ENCODE measurements around the gene WSCD2. TPM values are rescaled to one million over a fixed set of nuclear protein-coding genes. Genes with fewer than 3 reads are reported as not detected.

The WSCD2 gene
- total and polyA plus RNA-seq, 2 donors (not counting 3 experiments of a cell fraction or from before 2014, with no cell fraction given): not detected

DNA sequence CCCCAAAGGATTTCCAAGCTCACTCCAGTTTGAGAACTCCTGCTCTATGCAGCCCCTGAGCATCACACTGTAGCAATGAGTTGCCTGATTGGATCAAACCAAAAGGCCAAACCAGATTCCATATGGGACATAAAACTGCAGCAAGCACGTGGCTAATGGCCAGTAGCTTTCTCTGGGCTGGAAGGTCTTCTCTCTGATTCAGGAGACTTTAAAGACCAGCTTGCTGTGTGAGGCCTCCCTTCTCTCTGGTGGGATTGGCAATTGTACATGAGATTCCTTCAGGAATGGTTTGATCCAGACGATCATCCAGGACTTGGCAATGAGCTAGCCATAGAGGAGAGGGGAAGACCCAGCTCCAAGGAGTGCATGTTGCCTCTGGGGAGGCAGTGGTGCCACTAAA, 50.2 kb downstream of the WSCD2 start:
- H3K36me3 ChIP-seq (ENCODE audit: control insufficient read depth in 2 of 2, extremely low read depth in 1 of 2, insufficient read depth in 2 of 2, low read length in 2 of 2): no peaks in the 10 kb centered on the region
- H3K9me3 ChIP-seq (replicated peaks; ENCODE audit: control insufficient read depth, insufficient read depth, low read length): no peaks in the 10 kb centered on the region
- no TSS peak for BruUV-seq (replicated peaks)
- TF ChIP-seq JUN (IDR thresholded peaks at IDR 0.05; ENCODE audit: borderline replicate concordance, insufficient read depth, insufficient read length, low read depth) (no peak), FOS (IDR thresholded peaks at IDR 0.05; ENCODE audit: borderline replicate concordance, insufficient read depth, low read length) (no peak), MYC (IDR thresholded peaks at IDR 0.05; ENCODE audit: low read depth, low read length) (no peak), POLR2A (IDR thresholded peaks at IDR 0.05; ENCODE audit: low read depth, low read length) (no peak)
- no peaks in the 10 kb centered on the region for H3K4me1 ChIP-seq (ENCODE audit: control insufficient read depth, extremely low read depth, insufficient read depth, low read length)
- ChIA-PET CTCF (no interaction called here), POLR2A (no interaction called here)
- H4K20me1 ChIP-seq (replicated peaks; ENCODE audit: control insufficient read depth, extremely low read depth, insufficient read depth, low read length): no peaks in the 10 kb centered on the region
- FAIRE-seq: no peak
- no peak overlapping the region for H3K4me2 ChIP-seq (ENCODE audit: insufficient read depth, low read length)
- H3K79me2 ChIP-seq (ENCODE audit: control insufficient read depth, insufficient read depth, low read length): no peaks in the 10 kb centered on the region
- dilution Hi-C loops (cut with MboI; ENCODE audit: extremely low pct_ligation_motif_present, low sequenced_read_pairs): no loop called here
- no peak overlapping the region for H3K27ac ChIP-seq (ENCODE audit: insufficient read depth, low read depth, low read length)
- no peak overlapping the region for H3K4me3 ChIP-seq (replicated peaks in 1 of 3; ENCODE audit: insufficient read depth in 1 of 3, low read depth in 1 of 3, low read length in 3 of 3)
- no peaks in the 10 kb centered on the region for H3K27me3 ChIP-seq (ENCODE audit: control insufficient read depth in 2 of 2, insufficient read depth in 2 of 2, low read length in 2 of 2)
- no peak for DNase-seq (ENCODE audit: low read depth, low spot score)
- H3K9ac ChIP-seq (replicated peaks; ENCODE audit: extremely low read depth, insufficient read depth, low read length): no peak overlapping the region
- intact Hi-C loops (cut with micrococcal nuclease): no loop called here
- no peaks in the 10 kb centered on the region for H3K9me1 ChIP-seq (replicated peaks; ENCODE audit: control insufficient read depth, extremely low read depth, insufficient read depth, low read length)
- H2AFZ ChIP-seq (ENCODE audit: low read depth, low read length): no peak overlapping the region

DNA sequence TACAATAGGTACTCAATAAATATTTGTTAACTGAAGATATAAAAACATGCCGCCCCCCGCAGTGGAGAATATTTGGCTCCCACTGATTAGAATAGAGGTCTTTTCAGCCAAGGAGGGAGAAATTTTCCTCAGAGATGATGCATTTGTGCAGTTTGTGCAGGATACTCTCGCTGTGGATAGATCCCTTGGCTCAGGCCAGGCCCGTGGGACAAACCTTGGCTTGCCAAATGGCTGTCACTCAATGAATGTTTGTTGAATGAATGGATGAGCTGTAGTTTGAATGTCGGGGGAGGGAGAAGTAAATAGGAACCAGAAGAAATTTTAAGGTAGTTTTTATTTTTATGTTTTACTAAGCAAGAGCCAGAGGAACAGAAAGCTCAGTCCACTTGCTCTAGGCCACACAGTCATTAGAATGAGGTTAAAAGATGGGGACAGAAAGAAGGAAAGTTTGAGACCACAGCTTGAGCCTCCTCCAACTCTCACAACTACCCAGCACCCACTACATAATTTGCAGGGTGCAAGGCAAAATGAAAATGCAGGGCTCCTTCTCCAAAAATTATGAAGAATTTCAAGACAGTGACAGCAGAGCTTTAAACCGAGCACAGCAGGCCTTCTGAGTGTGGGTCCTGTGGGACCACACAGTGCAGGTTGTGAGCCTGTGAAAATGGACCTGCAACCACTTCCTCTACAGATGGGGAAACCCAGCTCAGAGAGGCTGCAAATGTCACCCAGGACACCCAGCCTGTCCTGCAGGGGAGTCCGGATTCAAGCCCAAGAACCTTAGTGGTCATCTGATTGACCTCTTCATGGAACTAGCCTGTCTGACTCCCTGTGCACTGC, 51.4 kb downstream of the WSCD2 start:
- ChIA-PET CTCF (interaction anchor here (1.0 kb wide), 1 partner anchor 14 kb away, joined by 3 read pairs; no protein-coding TSS in a partner anchor), POLR2A (no interaction called here)
- H3K9me3 ChIP-seq (replicated peaks; ENCODE audit: control insufficient read depth, insufficient read depth, low read length): no peaks in the 10 kb centered on the region
- H3K36me3 ChIP-seq (ENCODE audit: control insufficient read depth in 2 of 2, extremely low read depth in 1 of 2, insufficient read depth in 2 of 2, low read length in 2 of 2): no peaks in the 10 kb centered on the region
- intact Hi-C loops (cut with micrococcal nuclease) (no loop called here), dilution Hi-C loops (cut with MboI; ENCODE audit: extremely low pct_ligation_motif_present, low sequenced_read_pairs) (no loop called here)
- no peaks in the 10 kb centered on the region for H3K9me1 ChIP-seq (replicated peaks; ENCODE audit: control insufficient read depth, extremely low read depth, insufficient read depth, low read length)
- no peaks in the 10 kb centered on the region for H4K20me1 ChIP-seq (replicated peaks; ENCODE audit: control insufficient read depth, extremely low read depth, insufficient read depth, low read length)
- FAIRE-seq: no peak
- no peaks in the 10 kb centered on the region for H3K4me1 ChIP-seq (ENCODE audit: control insufficient read depth, extremely low read depth, insufficient read depth, low read length)
- H3K27ac ChIP-seq (ENCODE audit: insufficient read depth, low read depth, low read length): no peak overlapping the region
- H3K9ac ChIP-seq (replicated peaks; ENCODE audit: extremely low read depth, insufficient read depth, low read length): no peak overlapping the region
- no peak overlapping the region for H3K4me2 ChIP-seq (ENCODE audit: insufficient read depth, low read length)
- H2AFZ ChIP-seq (ENCODE audit: low read depth, low read length): no peak overlapping the region
- no peak for DNase-seq (ENCODE audit: low read depth, low spot score)
- no peaks in the 10 kb centered on the region for H3K79me2 ChIP-seq (ENCODE audit: control insufficient read depth, insufficient read depth, low read length)
- H3K4me3 ChIP-seq (replicated peaks in 1 of 3; ENCODE audit: insufficient read depth in 1 of 3, low read depth in 1 of 3, low read length in 3 of 3): no peak overlapping the region
- no peaks in the 10 kb centered on the region for H3K27me3 ChIP-seq (ENCODE audit: control insufficient read depth in 2 of 2, insufficient read depth in 2 of 2, low read length in 2 of 2)
- TF ChIP-seq POLR2A (IDR thresholded peaks at IDR 0.05; ENCODE audit: low read depth, low read length): no peak
- no TSS peak for BruUV-seq (replicated peaks)
